ENCODE measurements around the gene ZSCAN12. TPM values are rescaled to one million over a fixed set of nuclear protein-coding genes. Genes with fewer than 3 reads are reported as not detected.

Gene ZSCAN12
- total and polyA plus RNA-seq, 2 experiments from 2014 or later = 2.0 to 7.3 TPM

DNA sequence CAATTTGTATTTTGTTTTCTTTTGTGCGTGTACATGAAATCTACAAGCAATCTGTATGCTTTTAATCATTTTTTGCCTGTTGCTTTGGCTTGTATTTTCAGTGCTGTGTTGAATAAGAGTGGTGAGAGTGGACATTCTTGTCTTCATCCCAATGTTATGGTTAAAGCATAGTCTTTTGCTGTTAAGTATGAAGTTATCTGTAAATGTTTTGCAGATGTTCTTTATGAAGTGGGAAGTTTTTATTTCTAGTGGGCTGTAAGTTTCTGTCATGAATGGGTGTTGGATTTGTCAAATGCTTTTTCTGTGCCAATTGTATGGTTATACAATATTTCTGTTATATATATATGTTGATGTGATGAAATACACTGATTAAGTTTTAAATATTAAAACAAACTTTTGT, 25.6 kb downstream of the ZSCAN12 start:
- no peak for TF ChIP-seq EZH2phosphoT487 (IDR thresholded peaks at IDR 0.05; ENCODE audit: unreplicated experiment)
- no peak for TF ChIP-seq JUNB (IDR thresholded peaks at IDR 0.05; ENCODE audit: unreplicated experiment)
- no peak for TF ChIP-seq ZNF331 (CRISPR knock-in tag; IDR thresholded peaks at IDR 0.05; ENCODE audit: low read depth)
- no peak for TF ChIP-seq NANOG (IDR thresholded peaks at IDR 0.05; ENCODE audit: borderline replicate concordance)
- TF ChIP-seq, protein P1, sequence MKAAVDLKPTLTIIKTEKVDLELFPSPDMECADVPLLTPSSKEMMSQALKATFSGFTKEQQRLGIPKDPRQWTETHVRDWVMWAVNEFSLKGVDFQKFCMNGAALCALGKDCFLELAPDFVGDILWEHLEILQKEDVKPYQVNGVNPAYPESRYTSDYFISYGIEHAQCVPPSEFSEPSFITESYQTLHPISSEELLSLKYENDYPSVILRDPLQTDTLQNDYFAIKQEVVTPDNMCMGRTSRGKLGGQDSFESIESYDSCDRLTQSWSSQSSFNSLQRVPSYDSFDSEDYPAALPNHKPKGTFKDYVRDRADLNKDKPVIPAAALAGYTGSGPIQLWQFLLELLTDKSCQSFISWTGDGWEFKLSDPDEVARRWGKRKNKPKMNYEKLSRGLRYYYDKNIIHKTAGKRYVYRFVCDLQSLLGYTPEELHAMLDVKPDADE (IDR thresholded peaks at IDR 0.05) = no peak
- TF ChIP-seq CREB1 (CRISPR knock-in tag; IDR thresholded peaks at IDR 0.05; ENCODE audit: low read depth) = no peak
- TF ChIP-seq ZNF114 (CRISPR knock-in tag; IDR thresholded peaks at IDR 0.05) = no peak
- TF ChIP-seq, protein P2, sequence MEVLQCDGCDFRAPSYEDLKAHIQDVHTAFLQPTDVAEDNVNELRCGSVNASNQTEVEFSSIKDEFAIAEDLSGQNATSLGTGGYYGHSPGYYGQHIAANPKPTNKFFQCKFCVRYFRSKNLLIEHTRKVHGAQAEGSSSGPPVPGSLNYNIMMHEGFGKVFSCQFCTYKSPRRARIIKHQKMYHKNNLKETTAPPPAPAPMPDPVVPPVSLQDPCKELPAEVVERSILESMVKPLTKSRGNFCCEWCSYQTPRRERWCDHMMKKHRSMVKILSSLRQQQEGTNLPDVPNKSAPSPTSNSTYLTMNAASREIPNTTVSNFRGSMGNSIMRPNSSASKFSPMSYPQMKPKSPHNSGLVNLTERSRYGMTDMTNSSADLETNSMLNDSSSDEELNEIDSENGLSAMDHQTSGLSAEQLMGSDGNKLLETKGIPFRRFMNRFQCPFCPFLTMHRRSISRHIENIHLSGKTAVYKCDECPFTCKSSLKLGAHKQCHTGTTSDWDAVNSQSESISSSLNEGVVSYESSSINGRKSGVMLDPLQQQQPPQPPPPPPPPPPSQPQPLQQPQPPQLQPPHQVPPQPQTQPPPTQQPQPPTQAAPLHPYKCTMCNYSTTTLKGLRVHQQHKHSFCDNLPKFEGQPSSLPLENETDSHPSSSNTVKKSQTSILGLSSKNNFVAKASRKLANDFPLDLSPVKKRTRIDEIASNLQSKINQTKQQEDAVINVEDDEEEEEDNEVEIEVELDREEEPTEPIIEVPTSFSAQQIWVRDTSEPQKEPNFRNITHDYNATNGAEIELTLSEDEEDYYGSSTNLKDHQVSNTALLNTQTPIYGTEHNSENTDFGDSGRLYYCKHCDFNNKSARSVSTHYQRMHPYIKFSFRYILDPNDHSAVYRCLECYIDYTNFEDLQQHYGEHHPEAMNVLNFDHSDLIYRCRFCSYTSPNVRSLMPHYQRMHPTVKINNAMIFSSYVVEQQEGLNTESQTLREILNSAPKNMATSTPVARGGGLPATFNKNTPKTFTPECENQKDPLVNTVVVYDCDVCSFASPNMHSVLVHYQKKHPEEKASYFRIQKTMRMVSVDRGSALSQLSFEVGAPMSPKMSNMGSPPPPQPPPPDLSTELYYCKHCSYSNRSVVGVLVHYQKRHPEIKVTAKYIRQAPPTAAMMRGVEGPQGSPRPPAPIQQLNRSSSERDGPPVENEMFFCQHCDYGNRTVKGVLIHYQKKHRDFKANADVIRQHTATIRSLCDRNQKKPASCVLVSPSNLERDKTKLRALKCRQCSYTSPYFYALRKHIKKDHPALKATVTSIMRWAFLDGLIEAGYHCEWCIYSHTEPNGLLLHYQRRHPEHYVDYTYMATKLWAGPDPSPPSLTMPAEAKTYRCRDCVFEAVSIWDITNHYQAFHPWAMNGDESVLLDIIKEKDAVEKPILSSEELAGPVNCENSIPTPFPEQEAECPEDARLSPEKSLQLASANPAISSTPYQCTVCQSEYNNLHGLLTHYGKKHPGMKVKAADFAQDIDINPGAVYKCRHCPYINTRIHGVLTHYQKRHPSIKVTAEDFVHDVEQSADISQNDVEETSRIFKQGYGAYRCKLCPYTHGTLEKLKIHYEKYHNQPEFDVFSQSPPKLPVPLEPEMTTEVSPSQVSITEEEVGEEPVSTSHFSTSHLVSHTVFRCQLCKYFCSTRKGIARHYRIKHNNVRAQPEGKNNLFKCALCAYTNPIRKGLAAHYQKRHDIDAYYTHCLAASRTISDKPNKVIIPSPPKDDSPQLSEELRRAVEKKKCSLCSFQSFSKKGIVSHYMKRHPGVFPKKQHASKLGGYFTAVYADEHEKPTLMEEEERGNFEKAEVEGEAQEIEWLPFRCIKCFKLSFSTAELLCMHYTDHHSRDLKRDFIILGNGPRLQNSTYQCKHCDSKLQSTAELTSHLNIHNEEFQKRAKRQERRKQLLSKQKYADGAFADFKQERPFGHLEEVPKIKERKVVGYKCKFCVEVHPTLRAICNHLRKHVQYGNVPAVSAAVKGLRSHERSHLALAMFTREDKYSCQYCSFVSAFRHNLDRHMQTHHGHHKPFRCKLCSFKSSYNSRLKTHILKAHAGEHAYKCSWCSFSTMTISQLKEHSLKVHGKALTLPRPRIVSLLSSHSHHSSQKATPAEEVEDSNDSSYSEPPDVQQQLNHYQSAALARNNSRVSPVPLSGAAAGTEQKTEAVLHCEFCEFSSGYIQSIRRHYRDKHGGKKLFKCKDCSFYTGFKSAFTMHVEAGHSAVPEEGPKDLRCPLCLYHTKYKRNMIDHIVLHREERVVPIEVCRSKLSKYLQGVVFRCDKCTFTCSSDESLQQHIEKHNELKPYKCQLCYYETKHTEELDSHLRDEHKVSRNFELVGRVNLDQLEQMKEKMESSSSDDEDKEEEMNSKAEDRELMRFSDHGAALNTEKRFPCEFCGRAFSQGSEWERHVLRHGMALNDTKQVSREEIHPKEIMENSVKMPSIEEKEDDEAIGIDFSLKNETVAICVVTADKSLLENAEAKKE (CRISPR knock-in tag; IDR thresholded peaks at IDR 0.05) = no peak

More for the DNA sequence above, 25.6 kb downstream of the ZSCAN12 start:
- Mint-ChIP-seq H3K9me3 (no peaks in the 10 kb centered on the region), H3K36me3 (ENCODE audit: low read depth) (peaks cover 11% of the 10 kb centered on the region; the same call in 2 of the 3 replicates), H3K4me1 (no peaks in the 10 kb centered on the region), H3K27me3 (ENCODE audit: insufficient read depth, low read depth, poor library complexity) (peaks cover 1% of the 10 kb centered on the region), H3K4me3 (no peak overlapping the region), H3K27ac (no peak overlapping the region)
- Histone ChIP-seq H3K27me3 (ENCODE audit: insufficient read depth) (no peaks in the 10 kb centered on the region), H2AFZ (no peak overlapping the region), H3K9me2 (ENCODE audit: insufficient read depth) (0 out of 2 replicates have a peak, but pooled peaks cover 4% of the 10 kb centered on the region), H3K79me2 (replicated peaks; ENCODE audit: insufficient read depth) (no peaks in the 10 kb centered on the region), H4K20me1 (replicated peaks; ENCODE audit: insufficient read depth) (no peaks in the 10 kb centered on the region; the same call in 1 of the 2 replicates), H3F3A (replicated peaks; ENCODE audit: low read depth) (no peaks in the 10 kb centered on the region), H3K4me2 (no peak overlapping the region), H3K4me1 (ENCODE audit: insufficient read depth) (no peaks in the 10 kb centered on the region), H3K27ac (ENCODE audit: low read depth) (no peak overlapping the region), H3K36me3 (ENCODE audit: insufficient read depth) (no peaks in the 10 kb centered on the region), H3K4me3 (no peak overlapping the region)
- no peak for ATAC-seq
- no peak for DNase-seq (ENCODE audit: low spot score)

Measured in GM23338 (cell line).